Duodenal mucosa (tissue), 2 donors: ENCODE data around the gene TBX19.
"Not testable (repeated sequence)": the region's sequence is repeated elsewhere in the genome, so short reads cannot be mapped to it uniquely, and the experiment has no call there.

Source experiments
- H3K27ac ChIP-seq: one replicate; pipeline ENCODE4 v1.7.0; 2013; ENCODE audit warnings: low read depth, low read length
- H3K27me3 ChIP-seq, 2 donors: one replicate each; pipeline ENCODE4 v1.7.0; 2013; ENCODE audit warnings: low read length in 2 of 2, control low read depth in 1 of 2; ENCODE audit not compliant: insufficient read depth in 2 of 2, control insufficient read depth in 1 of 2
- H3K36me3 ChIP-seq, 2 donors: one replicate each; pipeline ENCODE4 v1.7.0; 2013; ENCODE audit warnings: low read length in 2 of 2, control low read depth in 1 of 2; ENCODE audit not compliant: insufficient read depth in 2 of 2, control insufficient read depth in 1 of 2
- H3K4me1 ChIP-seq, 2 donors: one replicate each; pipeline ENCODE4 v1.7.0; 2013; ENCODE audit warnings: low read length in 2 of 2, control low read depth in 1 of 2; ENCODE audit not compliant: insufficient read depth in 2 of 2, control insufficient read depth in 1 of 2
- H3K4me3 ChIP-seq, 2 donors: one replicate each; pipeline ENCODE4 v1.7.0; 2013; ENCODE audit warnings: low read length in 2 of 2, low read depth in 1 of 2
- H3K9ac ChIP-seq, 2 donors: one replicate each; pipeline ENCODE4 v1.7.0; 2013; ENCODE audit warnings: low read length in 2 of 2, low read depth in 1 of 2
- H3K9me3 ChIP-seq, 2 donors: one replicate each; pipeline ENCODE4 v1.7.0; 2013; ENCODE audit warnings: low read length in 2 of 2, control low read depth in 1 of 2; ENCODE audit not compliant: control insufficient read depth in 1 of 2

The TBX19 gene

GRCh38 chr1:168347630-168348029 is 67.0 kb downstream of the TBX19 start:
- no peaks in the 10 kb centered on the region for H3K36me3 ChIP-seq
- no peak overlapping the region for H3K27ac ChIP-seq
- no peak overlapping the region for H3K9ac ChIP-seq

GRCh38 chr1:168348146-168348709 is 67.6 kb downstream of the TBX19 start:
- H3K4me1 ChIP-seq = peaks cover 0 to 2% of the 10 kb centered on the region in 2 donors
- peak overlapping the region; percentile 36 to 69 for H3K4me3 ChIP-seq
- peak overlapping the region in 1 of 2 donors; percentile 34 for H3K9ac ChIP-seq
- no peaks in the 10 kb centered on the region for H3K9me3 ChIP-seq
- no peak overlapping the region for H3K27ac ChIP-seq
- H3K27me3 ChIP-seq = no peaks in the 10 kb centered on the region
- H3K36me3 ChIP-seq = no peaks in the 10 kb centered on the region

More at GRCh38 chr1:168347630-168348029, 67.0 kb downstream of the TBX19 start:
- H3K4me3 ChIP-seq = no peak overlapping the region
- no peaks in the 10 kb centered on the region for H3K27me3 ChIP-seq
- no peaks in the 10 kb centered on the region for H3K9me3 ChIP-seq
- peaks cover 0 to 7% of the 10 kb centered on the region in 2 donors for H3K4me1 ChIP-seq

DNA sequence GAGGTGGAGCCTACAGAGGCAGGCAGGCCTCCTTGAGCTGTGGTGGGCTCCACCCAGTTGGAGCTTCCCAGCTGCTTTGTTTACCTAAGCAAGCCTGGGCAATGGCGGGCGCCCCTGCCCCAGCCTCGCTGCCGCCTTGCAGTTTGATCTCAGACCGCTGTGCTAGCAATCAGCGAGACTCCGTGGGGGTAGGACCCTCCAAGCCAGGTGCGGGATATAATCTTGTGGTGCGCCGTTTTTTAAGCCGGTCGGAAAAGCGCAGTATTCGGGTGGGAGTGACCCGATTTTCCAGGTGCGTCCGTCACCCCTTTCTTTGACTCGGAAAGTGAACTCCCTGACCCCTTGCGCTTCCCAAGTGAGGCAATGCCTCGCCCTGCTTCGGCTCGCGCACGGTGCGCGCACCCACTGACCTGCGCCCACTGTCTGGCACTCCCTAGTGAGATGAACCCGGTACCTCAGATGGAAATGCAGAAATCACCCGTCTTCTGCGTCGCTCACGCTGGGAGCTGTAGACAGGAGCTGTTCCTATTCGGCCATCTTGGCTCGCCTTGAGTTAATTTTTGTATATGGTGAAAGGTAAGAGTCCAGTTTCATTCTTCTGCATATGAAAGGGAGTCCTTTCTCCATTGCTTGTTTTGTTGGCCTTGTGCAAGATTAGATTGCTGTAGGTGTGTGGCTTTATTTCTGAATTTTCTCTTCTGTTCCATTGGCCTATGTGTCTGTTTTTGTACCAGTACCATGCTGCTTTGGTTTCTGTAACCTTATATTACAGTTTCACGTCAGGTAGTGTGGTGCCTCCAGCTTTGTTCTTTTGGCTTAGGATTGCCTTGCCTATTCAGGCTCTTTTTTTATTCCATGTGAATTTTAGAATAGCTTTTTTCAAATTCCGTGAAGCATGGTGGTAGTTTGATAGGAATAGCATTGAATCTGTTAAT is 73.9 kb downstream of the TBX19 start:
- not testable (repeated sequence) for H3K4me3 ChIP-seq, H3K27ac ChIP-seq, H3K27me3 ChIP-seq, H3K9me3 ChIP-seq, H3K4me1 ChIP-seq, H3K9ac ChIP-seq, H3K36me3 ChIP-seq

- Histone ChIP-seq H3K9me3 (no peaks in the 10 kb centered on the region), H3K4me3 (no peak overlapping the region), H3K9ac (no peak overlapping the region), H3K4me1 (no peaks in the 10 kb centered on the region), H3K27ac (no peak overlapping the region), H3K36me3 (no peaks in the 10 kb centered on the region), H3K27me3 (no peaks in the 10 kb centered on the region)
These were observed 79.7 kb downstream of the TBX19 start for GRCh38 chr1:168360151-168361021.

- Histone ChIP-seq H3K9me3 (no peaks in the 10 kb centered on the region), H3K4me3 (no peak overlapping the region), H3K9ac (no peak overlapping the region), H3K27me3 (no peaks in the 10 kb centered on the region), H3K4me1 (no peaks in the 10 kb centered on the region), H3K36me3 (no peaks in the 10 kb centered on the region), H3K27ac (no peak overlapping the region)
These were observed 80.6 kb downstream of the TBX19 start for GRCh38 chr1:168361252-168361651.

- Histone ChIP-seq H3K9ac (no peak overlapping the region), H3K27ac (no peak overlapping the region), H3K36me3 (no peaks in the 10 kb centered on the region), H3K4me3 (no peak overlapping the region), H3K4me1 (no peaks in the 10 kb centered on the region), H3K9me3 (no peaks in the 10 kb centered on the region), H3K27me3 (no peaks in the 10 kb centered on the region)
These were observed 82.3 kb downstream of the TBX19 start for GRCh38 chr1:168362991-168363390.
